ENCODE data around the gene KIAA0513.

Gene KIAA0513

DNA sequence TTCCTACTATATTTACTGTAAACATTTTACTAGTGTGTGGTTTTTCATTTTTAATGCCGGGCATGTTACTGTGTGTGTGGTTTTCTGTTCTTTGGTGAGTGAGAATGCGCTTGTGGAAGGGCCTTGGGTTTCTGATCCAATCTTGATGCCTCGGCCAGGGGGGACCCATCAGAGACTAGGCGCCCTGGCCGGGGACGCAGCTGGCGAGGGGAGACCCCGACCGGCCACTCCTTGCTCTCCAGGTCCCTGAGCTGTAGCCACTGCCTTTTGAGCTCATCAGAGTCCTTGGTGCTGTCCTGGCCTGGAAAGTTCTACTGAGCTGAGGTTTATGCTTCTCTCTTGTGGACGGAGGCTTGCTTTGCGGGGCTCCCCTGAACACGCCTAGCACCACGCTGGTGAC, 37.5 kb downstream of the KIAA0513 start:
- Histone ChIP-seq H3K4me1 (peaks cover 41 to 72% (median 58%) of the 10 kb centered on the region in 10 experiments), H3K9ac (no peak overlapping the region; a peak in 1 of 22 replicates), H3K4me3 (no peak overlapping the region)

DNA sequence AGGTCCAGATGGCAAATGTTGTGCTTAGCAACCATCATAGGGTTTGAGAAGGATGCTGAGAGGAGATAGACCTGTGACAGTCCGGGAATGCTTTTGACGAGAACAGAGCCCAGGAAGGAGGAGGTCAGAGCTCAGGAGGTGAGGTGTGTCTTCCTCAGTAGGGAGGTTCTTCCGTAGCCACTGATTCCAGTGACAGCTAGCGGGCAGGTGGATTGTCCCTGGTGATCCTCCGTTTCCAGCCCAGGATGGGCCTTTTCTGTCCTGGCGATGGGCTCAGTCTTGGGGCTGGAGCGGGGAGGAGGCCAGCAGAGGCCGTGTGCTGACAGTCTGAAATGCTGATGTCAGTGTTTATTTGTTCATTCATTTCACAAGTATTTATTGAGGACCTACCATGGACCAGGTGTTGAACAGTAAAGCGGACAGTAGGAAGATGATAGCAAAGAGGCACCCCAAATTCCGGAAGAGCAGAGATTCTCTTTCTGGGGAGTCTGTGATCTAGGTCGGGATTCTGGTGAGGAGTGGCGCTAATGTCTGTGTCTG, 38.8 kb downstream of the KIAA0513 start:
- Histone ChIP-seq H4K20me1 (peaks cover 0 to 74% (median 46%) of the 10 kb centered on the region in 11 experiments; a peak in 17 of 22 replicates), H3K4me2 (peak overlapping the region in 4 of 11 experiments; percentile 21 to 62 (median 52); a peak in 6 of 22 replicates), H3K27ac (no peak overlapping the region), H3K4me1 (peaks cover 32 to 62% (median 46%) of the 10 kb centered on the region in 10 experiments), H3K36me3 (peaks cover 0 to 71% (median 39%) of the 10 kb centered on the region in 11 experiments; a peak in 15 of 22 replicates), H3K9me3 (replicated peaks in 1 of 11) (no peaks in the 10 kb centered on the region), H3K27me3 (peaks cover 26 to 91% (median 67%) of the 10 kb centered on the region in 11 experiments), H3K9ac (no peak overlapping the region), H3K4me3 (no peak overlapping the region)
- TF ChIP-seq Cebpa-rat (IDR thresholded peaks at IDR 0.05) = no peak

More for the DNA sequence above, 37.5 kb downstream of the KIAA0513 start:
- TF ChIP-seq Cebpa-rat (IDR thresholded peaks at IDR 0.05) = no peak
- Histone ChIP-seq H3K9me3 (replicated peaks in 1 of 11) (no peaks in the 10 kb centered on the region), H3K4me2 (0 out of 22 replicates have a peak overlapping the region, but pooled peaks of 1 of the 11 experiments have one; percentile 17), H3K27me3 (peaks cover 26 to 91% (median 73%) of the 10 kb centered on the region in 11 experiments), H3K36me3 (peaks cover 0 to 58% (median 32%) of the 10 kb centered on the region in 11 experiments; a peak in 15 of 22 replicates), H3K27ac (no peak overlapping the region), H4K20me1 (peaks cover 0 to 78% (median 37%) of the 10 kb centered on the region in 11 experiments; a peak in 17 of 22 replicates)

DNA sequence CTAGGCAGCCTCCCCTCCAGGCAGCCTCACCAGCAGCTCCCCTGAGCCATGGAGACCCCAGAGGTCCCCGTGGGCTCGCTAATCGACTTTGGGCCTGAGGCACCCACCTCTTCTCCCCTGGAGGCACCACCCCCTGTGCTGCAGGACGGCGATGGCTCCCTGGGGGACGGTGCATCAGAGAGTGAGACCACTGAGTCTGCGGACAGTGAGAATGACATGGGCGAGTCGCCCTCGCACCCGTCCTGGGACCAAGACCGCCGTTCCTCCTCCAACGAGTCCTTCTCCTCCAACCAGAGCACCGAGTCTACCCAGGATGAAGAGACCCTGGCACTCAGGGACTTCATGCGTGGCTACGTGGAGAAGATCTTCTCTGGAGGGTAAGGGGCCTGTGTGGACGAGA, 39.4 kb downstream of the KIAA0513 start:
- Histone ChIP-seq H3K9me3 (replicated peaks in 1 of 11) (no peaks in the 10 kb centered on the region), H3K27ac (no peak overlapping the region), H4K20me1 (peaks cover 0 to 70% (median 46%) of the 10 kb centered on the region in 11 experiments; a peak in 17 of 22 replicates), H3K9ac (no peak overlapping the region), H3K36me3 (peaks cover 0 to 77% (median 43%) of the 10 kb centered on the region in 11 experiments; a peak in 15 of 22 replicates), H3K27me3 (peaks cover 26 to 85% (median 67%) of the 10 kb centered on the region in 11 experiments), H3K4me2 (peak overlapping the region in 8 of 11 experiments; percentile 21 to 62 (median 38); a peak in 15 of 22 replicates), H3K4me3 (no peak overlapping the region), H3K4me1 (peaks cover 32 to 62% (median 43%) of the 10 kb centered on the region in 10 experiments)
- TF ChIP-seq Cebpa-rat (IDR thresholded peaks at IDR 0.05) = no peak

GRCh38 chr16:85067426-85067825, 39.8 kb downstream of the KIAA0513 start:
- peaks cover 0 to 80% (median 43%) of the 10 kb centered on the region in 11 experiments; a peak in 15 of 22 replicates for H3K36me3 ChIP-seq
- H3K9me3 ChIP-seq (replicated peaks in 1 of 11) = no peaks in the 10 kb centered on the region
- no peak overlapping the region for H3K27ac ChIP-seq
- peaks cover 32 to 59% (median 42%) of the 10 kb centered on the region in 10 experiments for H3K4me1 ChIP-seq
- peaks cover 0 to 66% (median 46%) of the 10 kb centered on the region in 11 experiments; a peak in 17 of 22 replicates for H4K20me1 ChIP-seq
- H3K4me3 ChIP-seq = no peak overlapping the region
- peaks cover 26 to 83% (median 67%) of the 10 kb centered on the region in 11 experiments for H3K27me3 ChIP-seq
- peak overlapping the region in 8 of 11 experiments; percentile 21 to 62 (median 38); a peak in 14 of 22 replicates for H3K4me2 ChIP-seq
- no peak for TF ChIP-seq Cebpa-rat (IDR thresholded peaks at IDR 0.05)
- no peak overlapping the region for H3K9ac ChIP-seq

GRCh38 chr16:85068746-85069145, 41.2 kb downstream of the KIAA0513 start:
- no peak overlapping the region for H3K27ac ChIP-seq
- no peak overlapping the region for H3K9ac ChIP-seq
- peak overlapping the region in 5 of 11 experiments; percentile 4 to 29 (median 15); a peak in 5 of 22 replicates for H3K4me2 ChIP-seq
- H3K9me3 ChIP-seq (replicated peaks in 1 of 11) = no peaks in the 10 kb centered on the region
- peaks cover 24 to 53% (median 35%) of the 10 kb centered on the region in 10 experiments for H3K4me1 ChIP-seq
- H3K27me3 ChIP-seq = peaks cover 26 to 71% (median 56%) of the 10 kb centered on the region in 11 experiments
- H4K20me1 ChIP-seq = peaks cover 0 to 58% (median 40%) of the 10 kb centered on the region in 11 experiments; a peak in 16 of 22 replicates
- peaks cover 0 to 93% (median 55%) of the 10 kb centered on the region in 11 experiments; a peak in 16 of 22 replicates for H3K36me3 ChIP-seq
- no peak overlapping the region for H3K4me3 ChIP-seq
- TF ChIP-seq Cebpa-rat (IDR thresholded peaks at IDR 0.05) = no peak

DNA sequence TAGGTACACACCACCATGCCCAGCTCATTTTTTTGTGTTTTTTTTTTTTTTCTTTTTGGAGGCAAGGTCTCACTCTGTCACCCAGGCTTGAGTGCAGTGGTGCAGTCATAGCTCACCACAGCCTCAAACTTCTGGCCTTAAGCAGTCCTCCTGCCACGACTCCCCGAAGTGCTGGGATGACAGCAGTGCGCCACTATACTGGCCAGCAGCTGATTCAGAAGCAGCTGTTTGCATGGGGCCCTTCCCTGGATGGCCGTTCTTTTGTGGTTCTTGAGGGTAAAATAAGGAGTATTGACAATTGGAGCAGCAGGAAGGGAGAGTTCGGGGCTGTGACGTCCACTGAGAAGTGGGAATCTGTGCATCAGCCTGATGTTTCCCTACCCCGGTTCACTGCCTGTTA, 41.6 kb downstream of the KIAA0513 start:
- Histone ChIP-seq H4K20me1 (peaks cover 0 to 58% (median 40%) of the 10 kb centered on the region in 11 experiments; a peak in 16 of 22 replicates), H3K4me3 (no peak overlapping the region), H3K36me3 (peaks cover 0 to 93% (median 55%) of the 10 kb centered on the region in 11 experiments; a peak in 16 of 22 replicates), H3K4me1 (peaks cover 20 to 49% (median 33%) of the 10 kb centered on the region in 10 experiments), H3K4me2 (peak overlapping the region in 7 of 11 experiments; percentile 6 to 29 (median 15); a peak in 7 of 22 replicates), H3K9me3 (replicated peaks in 1 of 11) (no peaks in the 10 kb centered on the region), H3K27me3 (peaks cover 26 to 66% (median 52%) of the 10 kb centered on the region in 11 experiments), H3K9ac (no peak overlapping the region), H3K27ac (no peak overlapping the region)
- no peak for TF ChIP-seq Cebpa-rat (IDR thresholded peaks at IDR 0.05)

DNA sequence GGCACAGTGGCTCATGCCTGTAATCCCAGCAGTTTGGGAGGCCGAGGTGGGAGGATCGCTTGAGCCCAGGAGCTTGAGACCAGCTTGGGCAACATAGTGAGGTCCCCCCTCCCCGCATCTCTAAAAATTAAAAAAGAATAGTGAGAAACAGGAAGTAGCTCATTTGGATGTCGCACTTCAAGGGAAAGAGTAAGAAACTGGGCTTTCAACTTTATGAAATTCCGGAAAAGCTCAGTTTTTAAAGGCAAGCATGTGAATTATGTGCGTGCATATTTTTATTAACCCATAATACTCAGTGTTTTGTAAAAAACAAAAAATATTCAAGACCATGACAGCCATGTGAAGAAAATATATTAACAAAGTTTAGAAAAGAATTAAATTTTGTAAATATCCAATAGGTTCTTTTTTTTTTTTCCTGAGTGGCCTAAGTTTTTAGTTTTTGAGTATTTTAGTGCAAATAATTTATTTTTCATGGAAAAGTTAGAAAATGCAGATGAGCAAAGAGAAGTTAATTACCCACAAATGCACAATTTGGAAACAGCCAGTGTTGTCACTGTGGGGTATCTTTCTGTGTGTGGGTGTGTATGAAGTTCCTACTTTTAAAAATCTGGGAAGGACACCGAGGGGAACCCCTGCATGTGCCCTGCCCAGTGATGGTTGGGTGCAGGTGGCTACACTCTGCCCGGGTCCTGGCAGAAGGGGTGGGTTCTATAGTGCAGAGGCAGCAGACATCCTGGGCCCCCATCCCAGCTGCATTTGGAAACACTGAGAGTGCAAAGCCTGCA, 44.7 kb downstream of the KIAA0513 start:
- H3K4me1 ChIP-seq = peaks cover 37 to 53% (median 40%) of the 10 kb centered on the region in 10 experiments
- no peak overlapping the region for H3K4me3 ChIP-seq
- H3K36me3 ChIP-seq = peaks cover 0 to 100% (median 64%) of the 10 kb centered on the region in 11 experiments; a peak in 17 of 22 replicates
- no peak overlapping the region for H3K9ac ChIP-seq
- peak overlapping the region in 9 of 11 experiments; percentile 7 to 60 (median 37); a peak in 14 of 22 replicates for H3K4me2 ChIP-seq
- peaks cover 0 to 39% (median 22%) of the 10 kb centered on the region in 11 experiments; a peak in 16 of 22 replicates for H4K20me1 ChIP-seq
- TF ChIP-seq Cebpa-rat (IDR thresholded peaks at IDR 0.05) = no peak
- H3K9me3 ChIP-seq (replicated peaks in 1 of 11) = no peaks in the 10 kb centered on the region
- H3K27me3 ChIP-seq = peaks cover 9 to 47% (median 36%) of the 10 kb centered on the region in 11 experiments
- H3K27ac ChIP-seq = no peak overlapping the region

DNA sequence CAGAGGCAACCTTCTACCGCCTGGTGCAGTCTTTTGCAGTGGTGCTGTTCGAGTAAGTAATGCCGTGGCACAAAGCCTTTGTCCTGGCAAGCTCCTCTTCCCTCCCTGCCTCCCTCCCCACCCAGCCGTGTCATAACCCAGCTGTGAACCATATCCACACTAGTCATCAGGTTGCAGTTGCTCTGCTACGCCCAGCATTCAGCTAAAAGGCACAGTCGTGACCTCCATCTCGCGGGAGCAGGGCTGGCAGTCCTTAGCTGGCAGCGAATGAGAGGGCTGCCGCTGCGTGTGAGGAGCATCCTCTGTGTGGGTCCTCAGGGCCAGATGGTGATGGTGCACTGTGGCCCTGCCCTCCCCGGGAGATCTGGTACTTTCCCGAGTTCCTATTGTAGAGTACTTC, 45.4 kb downstream of the KIAA0513 start:
- Histone ChIP-seq H3K4me3 (no peak overlapping the region), H3K4me2 (peak overlapping the region in 6 of 11 experiments; percentile 9 to 60 (median 40); a peak in 8 of 22 replicates), H3K27me3 (peaks cover 11 to 47% (median 37%) of the 10 kb centered on the region in 11 experiments), H3K4me1 (peaks cover 39 to 59% (median 44%) of the 10 kb centered on the region in 10 experiments), H3K36me3 (peaks cover 0 to 100% (median 70%) of the 10 kb centered on the region in 11 experiments; a peak in 17 of 22 replicates), H3K9ac (no peak overlapping the region), H4K20me1 (peaks cover 0 to 41% (median 24%) of the 10 kb centered on the region in 11 experiments; a peak in 15 of 22 replicates), H3K9me3 (replicated peaks in 1 of 11) (no peaks in the 10 kb centered on the region), H3K27ac (no peak overlapping the region)
- TF ChIP-seq Cebpa-rat (IDR thresholded peaks at IDR 0.05) = no peak
